Osteoblast (primary cell): ENCODE measurements around the gene LZTR1. TPM values are rescaled to one million over a fixed set of nuclear protein-coding genes. Genes with fewer than 3 reads are reported as not detected.
"Not testable (repeated sequence)": the region's sequence is repeated elsewhere in the genome, so short reads cannot be mapped to it uniquely, and the experiment has no call there.

Experiments
- DNase-seq: peaks from one replicate; pipeline ENCODE4 v3.0.0; 2011; ENCODE audit warnings: low spot score, mixed read lengths; ENCODE audit not compliant: insufficient read length; ENCODE audit errors: missing footprints
- H2AFZ ChIP-seq: 2 replicates; pipeline ENCODE4 v1.6.0; 2011; ENCODE audit warnings: mild to moderate bottlenecking, low read length
- H3K27ac ChIP-seq: 2 replicates; pipeline ENCODE4 v1.5.1; 2011; ENCODE audit warnings: mild to moderate bottlenecking, low read depth, low read length, moderate library complexity
- H3K27me3 ChIP-seq: 2 replicates; pipeline ENCODE4 v1.6.0; 2012; ENCODE audit warnings: mild to moderate bottlenecking, control low read depth, inconsistent platforms, low read length, moderate library complexity; ENCODE audit not compliant: insufficient read depth
- H3K36me3 ChIP-seq: 2 replicates; pipeline ENCODE4 v1.5.1; 2011; ENCODE audit warnings: mild to moderate bottlenecking, low read length, control low read depth, moderate library complexity; ENCODE audit not compliant: insufficient read depth
- H3K4me1 ChIP-seq: 2 replicates; pipeline ENCODE4 v1.5.1; 2011; ENCODE audit warnings: mild to moderate bottlenecking, low read length, control low read depth, moderate library complexity; ENCODE audit not compliant: insufficient read depth
- H3K4me2 ChIP-seq: 2 replicates; pipeline ENCODE4 v1.6.0; 2011; ENCODE audit warnings: mild to moderate bottlenecking, low read length; ENCODE audit not compliant: insufficient read depth
- H3K4me3 ChIP-seq: fragments of 200-600 bp; sonication (generic); 3 replicates; pipeline ENCODE4 v1.5.1; 2012; ENCODE audit warnings: mild to moderate bottlenecking, low read length, inconsistent platforms; ENCODE audit not compliant: insufficient read depth
- H3K79me2 ChIP-seq: 2 replicates; pipeline ENCODE4 v1.6.0; 2012; ENCODE audit warnings: mild to moderate bottlenecking, low read length, control low read depth, inconsistent platforms; ENCODE audit not compliant: insufficient read depth
- H3K9me3 ChIP-seq: 2 replicates; pipeline ENCODE4 v1.5.1; 2011; ENCODE audit warnings: low read depth, low read length, control low read depth
- H4K20me1 ChIP-seq: 2 replicates; pipeline ENCODE4 v1.6.0; 2012; ENCODE audit warnings: mild to moderate bottlenecking, low read length, control low read depth; ENCODE audit not compliant: insufficient read depth
- small RNA-seq: library from RNA; depleted of rRNA; stranded (forward); fragments of <200 nt; gene quantifications from one replicate; pipeline ENCODE3, GENCODE V24; 2012
- total RNA-seq: library from RNA; depleted of rRNA; stranded (reverse); fragments of >200 nt; gene quantifications from 2 replicates; pipeline ENCODE4 v1.2.3, GENCODE V29; 2012
- TF ChIP-seq, protein P1 (sequence below): IDR thresholded peaks from 2 replicates; pipeline ENCODE4 v1.5.1; 2011; ENCODE audit warnings: mild to moderate bottlenecking, low read depth, low read length, moderate library complexity; ENCODE audit errors: extremely low read depth

Gene LZTR1
- total RNA-seq, 1 donor, result 56.8 TPM

DNA sequence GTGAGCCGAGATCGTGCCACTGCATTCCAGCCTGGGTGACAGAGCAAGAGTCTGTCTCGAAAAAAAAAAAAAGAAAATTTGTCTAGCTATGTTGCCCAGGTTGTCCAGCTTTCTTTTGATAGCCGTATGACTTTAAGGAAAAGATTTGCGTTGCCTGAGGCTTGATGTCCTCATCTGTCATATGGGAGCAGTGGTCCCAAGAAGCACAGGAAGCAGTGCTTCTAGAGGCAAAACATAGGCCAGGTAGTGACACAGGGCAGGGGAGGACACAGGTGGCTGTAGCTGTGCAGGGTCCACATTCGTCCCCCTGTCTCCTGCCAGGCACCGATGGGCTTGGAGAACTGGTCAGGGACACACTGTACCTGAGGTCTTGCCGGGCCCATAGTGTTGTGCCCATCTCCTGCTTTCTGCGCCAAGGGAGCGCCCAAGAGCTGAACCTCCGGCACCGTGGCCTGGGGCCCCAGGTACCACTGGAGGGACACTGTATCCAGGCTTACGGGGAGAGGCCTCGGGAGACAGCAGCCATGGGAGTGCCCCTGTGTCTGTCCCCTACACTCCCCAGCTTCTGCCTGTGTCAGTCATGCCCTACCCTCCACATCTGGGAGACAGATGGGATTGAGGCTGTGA, 65.1 kb downstream of the LZTR1 start:
- TF ChIP-seq, protein P1, sequence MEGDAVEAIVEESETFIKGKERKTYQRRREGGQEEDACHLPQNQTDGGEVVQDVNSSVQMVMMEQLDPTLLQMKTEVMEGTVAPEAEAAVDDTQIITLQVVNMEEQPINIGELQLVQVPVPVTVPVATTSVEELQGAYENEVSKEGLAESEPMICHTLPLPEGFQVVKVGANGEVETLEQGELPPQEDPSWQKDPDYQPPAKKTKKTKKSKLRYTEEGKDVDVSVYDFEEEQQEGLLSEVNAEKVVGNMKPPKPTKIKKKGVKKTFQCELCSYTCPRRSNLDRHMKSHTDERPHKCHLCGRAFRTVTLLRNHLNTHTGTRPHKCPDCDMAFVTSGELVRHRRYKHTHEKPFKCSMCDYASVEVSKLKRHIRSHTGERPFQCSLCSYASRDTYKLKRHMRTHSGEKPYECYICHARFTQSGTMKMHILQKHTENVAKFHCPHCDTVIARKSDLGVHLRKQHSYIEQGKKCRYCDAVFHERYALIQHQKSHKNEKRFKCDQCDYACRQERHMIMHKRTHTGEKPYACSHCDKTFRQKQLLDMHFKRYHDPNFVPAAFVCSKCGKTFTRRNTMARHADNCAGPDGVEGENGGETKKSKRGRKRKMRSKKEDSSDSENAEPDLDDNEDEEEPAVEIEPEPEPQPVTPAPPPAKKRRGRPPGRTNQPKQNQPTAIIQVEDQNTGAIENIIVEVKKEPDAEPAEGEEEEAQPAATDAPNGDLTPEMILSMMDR, result no peak
- no peak overlapping the region for H2AFZ ChIP-seq
- no peaks in the 10 kb centered on the region for H3K27me3 ChIP-seq

DNA sequence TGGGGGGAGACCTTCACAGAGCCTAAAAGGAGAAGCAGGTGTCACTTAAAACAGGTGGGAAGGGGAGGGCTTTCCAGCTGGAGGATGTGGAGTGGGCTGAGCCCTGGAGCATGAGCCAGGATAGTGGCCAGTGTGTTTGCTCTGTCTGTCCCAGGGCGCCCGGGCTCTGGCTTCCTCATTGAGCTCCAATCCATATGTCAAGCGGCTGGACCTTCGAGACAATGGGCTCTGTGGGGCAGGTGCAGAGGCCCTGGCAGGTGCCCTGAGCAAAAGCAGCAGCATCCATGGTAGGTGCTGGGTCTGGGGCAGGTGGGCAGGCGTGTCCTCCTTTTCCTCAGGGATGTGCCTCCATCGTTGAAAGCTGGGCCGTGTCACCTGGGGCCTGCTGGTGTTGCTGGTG, 65.6 kb downstream of the LZTR1 start:
- Histone ChIP-seq H3K27ac (no peak overlapping the region), H3K79me2 (no peaks in the 10 kb centered on the region), H3K27me3 (no peaks in the 10 kb centered on the region), H3K4me2 (no peak overlapping the region), H3K4me3 (no peak overlapping the region), H3K9me3 (no peaks in the 10 kb centered on the region), H4K20me1 (no peaks in the 10 kb centered on the region), H3K4me1 (peaks cover 32% of the 10 kb centered on the region), H2AFZ (no peak overlapping the region), H3K36me3 (no peaks in the 10 kb centered on the region)
- TF ChIP-seq, protein P1, result no peak
- no peak for DNase-seq

More for the DNA sequence above, 65.1 kb downstream of the LZTR1 start:
- Histone ChIP-seq H3K4me1 (peaks cover 38% of the 10 kb centered on the region), H3K9me3 (no peaks in the 10 kb centered on the region), H3K27ac (no peak overlapping the region), H3K79me2 (no peaks in the 10 kb centered on the region), H3K4me2 (no peak overlapping the region), H3K4me3 (no peak overlapping the region), H3K36me3 (no peaks in the 10 kb centered on the region), H4K20me1 (no peaks in the 10 kb centered on the region)
- DNase-seq, result no peak

DNA sequence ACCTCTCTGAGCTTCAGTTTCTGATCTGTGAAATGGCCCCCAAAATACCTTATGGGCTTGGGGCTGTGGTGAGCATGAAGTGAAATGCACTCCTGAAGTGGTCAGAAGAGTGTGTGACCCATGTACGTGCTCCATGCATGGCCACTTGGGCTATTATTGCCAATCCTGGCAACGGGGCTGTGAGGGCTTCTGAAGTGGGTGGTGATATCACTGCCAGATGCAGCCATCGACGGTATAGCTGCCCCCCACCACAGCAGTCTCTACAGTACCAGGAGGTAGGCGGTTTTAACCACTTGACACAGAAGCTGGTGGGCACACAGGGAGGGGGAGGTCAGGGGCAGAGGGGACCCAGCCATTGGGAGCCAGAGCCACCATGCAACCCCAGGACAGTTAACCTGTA, 66.4 kb downstream of the LZTR1 start:
- H3K4me2 ChIP-seq, H3K79me2 ChIP-seq, H3K27me3 ChIP-seq, H3K4me3 ChIP-seq, H3K36me3 ChIP-seq, H3K9me3 ChIP-seq, H4K20me1 ChIP-seq, H3K27ac ChIP-seq, H2AFZ ChIP-seq: not testable (repeated sequence)
- H3K4me1 ChIP-seq, result peaks cover 25% of the 10 kb centered on the region
- peak; percentile 65 for DNase-seq

Small RNA genes within 50 kb of the gene (small RNA-seq; reads per million reads assigned to genes)
- gene MIR649, result not detected

Other genes starting within 250 kb of the LZTR1 start
- gene SERPIND1, start 208.2 kb upstream of the LZTR1 start, total RNA-seq, result not detected in 2 replicates
- 61.9 and 63.4 TPM in 2 replicates for gene PI4KA, start 123.5 kb upstream of the LZTR1 start, total RNA-seq
- 13.0 and 15.3 TPM in 2 replicates for gene SNAP29, start 123.3 kb upstream of the LZTR1 start, total RNA-seq
- gene CRKL, start 64.9 kb upstream of the LZTR1 start, total RNA-seq, result 31.2 and 38.4 TPM in 2 replicates
- gene AIFM3, start 15.0 kb upstream of the LZTR1 start, total RNA-seq, result 0.59 and 0.72 TPM in 2 replicates
- gene THAP7, start 19.8 kb downstream of the LZTR1 start, total RNA-seq, result 23.9 and 24.2 TPM in 2 replicates
- gene P2RX6, start 32.9 kb downstream of the LZTR1 start, total RNA-seq, result 3.2 and 5.1 TPM in 2 replicates
- gene SLC7A4, start 50.3 kb downstream of the LZTR1 start, total RNA-seq, result under 0.01 and 0.36 TPM in 2 replicates
- under 0.01 TPM in 1 of 2 replicates, not detected in the other for gene LRRC74B, start 63.6 kb downstream of the LZTR1 start, total RNA-seq